Thyroid gland (tissue), 4 donors: ENCODE measurements around the gene PPP1CC.

Experiments used
- POLR2A ChIP-seq, 2 donors: fragments of 450-650 bp; IDR thresholded peaks; one replicate each; pipeline ENCODE4 v1.6.1; 2017; ENCODE audit warnings: antibody characterized with exemption in 2 of 2, mild to moderate bottlenecking in 2 of 2, moderate library complexity in 1 of 2
- TF ChIP-seq, protein P1 (sequence below), 6 experiments: fragments of 200-600 bp in 3 of 6; fragments of 450-650 bp in 3 of 6; sonication (generic) in 3 of 6; IDR thresholded peaks; one replicate each; pipeline ENCODE4 v1.5.1; 2016 to 2019; ENCODE audit warnings: antibody characterized with exemption in 6 of 6, mild to moderate bottlenecking in 2 of 6, inconsistent platforms in 1 of 6, moderate library complexity in 1 of 6

DNA sequence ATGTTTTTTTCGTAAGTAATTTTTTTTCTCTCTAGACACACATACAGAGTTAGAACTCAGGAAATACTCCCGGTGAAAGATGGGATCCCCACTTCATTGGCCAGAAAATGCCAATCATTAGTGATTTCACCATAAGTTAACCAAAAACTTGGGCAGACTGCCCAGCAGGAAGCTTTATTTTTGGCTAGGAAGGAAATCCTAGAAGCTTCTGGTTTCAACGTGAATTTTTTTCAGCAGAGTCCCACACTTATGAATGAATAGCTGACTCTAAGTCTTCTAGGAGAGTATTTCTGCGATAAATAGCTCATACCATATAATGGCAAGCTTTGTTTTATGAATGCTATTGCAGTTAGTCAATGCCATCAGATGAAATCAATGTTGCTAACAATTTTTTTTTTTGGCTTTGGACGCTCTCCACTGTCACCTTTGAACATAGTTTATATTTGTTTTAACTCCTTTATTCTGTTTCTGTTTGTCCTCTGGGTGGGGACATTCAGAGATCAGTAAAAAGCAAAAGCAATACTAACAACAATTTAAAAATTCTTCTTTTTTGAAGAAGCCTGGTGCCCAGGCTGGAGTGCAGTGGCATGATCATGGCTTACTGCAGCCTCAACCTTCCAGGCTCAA, 9.5 kb downstream of the PPP1CC start:
- TF ChIP-seq, protein P1, sequence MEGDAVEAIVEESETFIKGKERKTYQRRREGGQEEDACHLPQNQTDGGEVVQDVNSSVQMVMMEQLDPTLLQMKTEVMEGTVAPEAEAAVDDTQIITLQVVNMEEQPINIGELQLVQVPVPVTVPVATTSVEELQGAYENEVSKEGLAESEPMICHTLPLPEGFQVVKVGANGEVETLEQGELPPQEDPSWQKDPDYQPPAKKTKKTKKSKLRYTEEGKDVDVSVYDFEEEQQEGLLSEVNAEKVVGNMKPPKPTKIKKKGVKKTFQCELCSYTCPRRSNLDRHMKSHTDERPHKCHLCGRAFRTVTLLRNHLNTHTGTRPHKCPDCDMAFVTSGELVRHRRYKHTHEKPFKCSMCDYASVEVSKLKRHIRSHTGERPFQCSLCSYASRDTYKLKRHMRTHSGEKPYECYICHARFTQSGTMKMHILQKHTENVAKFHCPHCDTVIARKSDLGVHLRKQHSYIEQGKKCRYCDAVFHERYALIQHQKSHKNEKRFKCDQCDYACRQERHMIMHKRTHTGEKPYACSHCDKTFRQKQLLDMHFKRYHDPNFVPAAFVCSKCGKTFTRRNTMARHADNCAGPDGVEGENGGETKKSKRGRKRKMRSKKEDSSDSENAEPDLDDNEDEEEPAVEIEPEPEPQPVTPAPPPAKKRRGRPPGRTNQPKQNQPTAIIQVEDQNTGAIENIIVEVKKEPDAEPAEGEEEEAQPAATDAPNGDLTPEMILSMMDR (IDR thresholded peaks at IDR 0.05) = no peak
- TF ChIP-seq POLR2A (IDR thresholded peaks at IDR 0.05) = no peak
